GM23338 (cell line): Measurements from ENCODE around the gene CYBRD1. TPM values are rescaled to one million over a fixed set of nuclear protein-coding genes. Genes with fewer than 3 reads are reported as not detected.

Experiments used
- ATAC-seq: fragments of 200-7000 bp; cut with Tn5 transposase; 3 replicates; pipeline ENCODE4 v1.9.1; 2020
- DNase-seq: peaks from one replicate; pipeline ENCODE4 v3.0.0-alpha.2; 2015; ENCODE audit warnings: low spot score
- H2AFZ ChIP-seq: fragments of 200-600 bp; sonication (generic); 2 replicates; pipeline ENCODE4 v1.8.0; 2016; ENCODE audit warnings: antibody characterized with exemption, mild to moderate bottlenecking, moderate library complexity
- H3F3A ChIP-seq: fragments of 200-600 bp; sonication (generic); replicated peaks from 2 replicates; pipeline ENCODE4 v1.8.0; 2017; ENCODE audit warnings: antibody characterized with exemption, mixed run types, low read depth
- H3K27ac ChIP-seq: fragments of 200-600 bp; sonication (generic); 2 replicates; pipeline ENCODE4 v1.6.1; 2016; ENCODE audit warnings: low read depth
- H3K27me3 ChIP-seq: fragments of 200-600 bp; sonication (generic); 2 replicates; pipeline ENCODE4 v1.8.0; 2016; ENCODE audit warnings: mild to moderate bottlenecking, mixed run types, moderate library complexity; ENCODE audit not compliant: insufficient read depth
- H3K36me3 ChIP-seq: fragments of 200-600 bp; sonication (generic); 2 replicates; pipeline ENCODE4 v1.8.0; 2016; ENCODE audit warnings: mild to moderate bottlenecking; ENCODE audit not compliant: insufficient read depth
- H3K4me1 ChIP-seq: fragments of 200-600 bp; sonication (generic); 2 replicates; pipeline ENCODE4 v1.8.0; 2016; ENCODE audit warnings: mild to moderate bottlenecking, moderate library complexity; ENCODE audit not compliant: insufficient read depth
- H3K4me2 ChIP-seq: fragments of 200-600 bp; sonication (generic); 2 replicates; pipeline ENCODE4 v1.7.1; 2017; ENCODE audit warnings: mixed run types
- H3K4me3 ChIP-seq: fragments of 200-600 bp; sonication (generic); 2 replicates; pipeline ENCODE4 v1.6.1; 2016; ENCODE audit warnings: mixed run types
- H3K79me2 ChIP-seq: fragments of 200-600 bp; sonication (generic); replicated peaks from 2 replicates; pipeline ENCODE4 v1.8.0; 2017; ENCODE audit warnings: mild to moderate bottlenecking; ENCODE audit not compliant: insufficient read depth
- H3K9me2 ChIP-seq: fragments of 200-600 bp; sonication (generic); 2 replicates; pipeline ENCODE4 v1.8.0; 2017; ENCODE audit not compliant: insufficient read depth
- H4K20me1 ChIP-seq: fragments of 200-600 bp; sonication (generic); replicated peaks from 2 replicates; pipeline ENCODE4 v1.8.0; 2017; ENCODE audit warnings: mild to moderate bottlenecking; ENCODE audit not compliant: insufficient read depth
- H3K27ac Mint-ChIP-seq: 2 replicates; pipeline ENCODE4 v1.8.0; 2020; ENCODE audit warnings: inconsistent platforms, mild to moderate bottlenecking, moderate library complexity, mixed read lengths
- H3K27me3 Mint-ChIP-seq: 3 replicates; pipeline ENCODE4 v1.8.0; 2022; ENCODE audit warnings: low read depth, mild to moderate bottlenecking, moderate library complexity, mixed read lengths, inconsistent platforms; ENCODE audit not compliant: insufficient read depth, poor library complexity
- H3K36me3 Mint-ChIP-seq: 3 replicates; pipeline ENCODE4 v1.8.0; 2021; ENCODE audit warnings: low read depth, mild to moderate bottlenecking, inconsistent platforms, moderate library complexity, mixed read lengths
- H3K4me1 Mint-ChIP-seq: 3 replicates; pipeline ENCODE4 v1.8.0; 2020; ENCODE audit warnings: mild to moderate bottlenecking, inconsistent platforms, mixed read lengths
- H3K4me3 Mint-ChIP-seq: 3 replicates; pipeline ENCODE4 v1.8.0; 2021; ENCODE audit warnings: moderate library complexity, mild to moderate bottlenecking, inconsistent platforms, mixed read lengths
- H3K9me3 Mint-ChIP-seq: 3 replicates; pipeline ENCODE4 v1.8.0; 2020; ENCODE audit warnings: moderate library complexity, mild to moderate bottlenecking, inconsistent platforms, mixed read lengths
- ETS1 ChIP-seq: IDR thresholded peaks from 2 replicates; pipeline ENCODE4 v1.6.1; 2016; ENCODE audit warnings: antibody characterized with exemption
- EZH2phosphoT487 ChIP-seq: fragments of 200-600 bp; sonication (generic); IDR thresholded peaks from one replicate; pipeline ENCODE4 v1.8.1; 2018; ENCODE audit warnings: antibody characterized with exemption; ENCODE audit not compliant: unreplicated experiment
- STAT1 ChIP-seq: IDR thresholded peaks from one replicate; pipeline ENCODE4 v1.6.1; 2016; ENCODE audit warnings: antibody characterized with exemption; ENCODE audit not compliant: unreplicated experiment
- ZNF114 ChIP-seq: fragments of 250-450 bp; sonication (Bioruptor Pico); IDR thresholded peaks from 2 replicates; pipeline ENCODE4 v1.5.0; 2020; ENCODE audit warnings: mild to moderate bottlenecking, moderate library complexity
- ZNF331 ChIP-seq: fragments of 250-450 bp; sonication (Bioruptor Pico); IDR thresholded peaks from 2 replicates; pipeline ENCODE4 v1.5.0; 2020; ENCODE audit warnings: low read depth, mild to moderate bottlenecking, moderate library complexity
- ZNF462 ChIP-seq: fragments of 250-450 bp; sonication (Bioruptor Pico); IDR thresholded peaks from 2 replicates; pipeline ENCODE4 v1.5.0; 2020; ENCODE audit warnings: mild to moderate bottlenecking, moderate library complexity
- polyA plus RNA-seq: library from polyadenylated mRNA; unstranded; fragments of >200 nt; fragmentation: Nextera tagmentation; extraction: Ambion mirVana; gene quantifications from 2 replicates; pipeline ENCODE4 v1.2.1, GENCODE V29; 2016
- total RNA-seq: library from RNA; depleted of rRNA; stranded (reverse); fragments of >200 nt; shearing (Covaris generic); gene quantifications from 2 replicates; pipeline ENCODE4 v1.2.3, GENCODE V29; 2014

Gene CYBRD1
- total and polyA plus RNA-seq, 2 experiments from 2014 or later, result 3.4 to 5.3 TPM

GRCh38 chr2:171491292-171491691 is 31.0 kb upstream of the CYBRD1 start (continued):
- TF ChIP-seq ZNF462 (CRISPR knock-in tag) (no peak), STAT1 (no peak), ZNF114 (CRISPR knock-in tag) (no peak), EZH2phosphoT487 (no peak), ZNF331 (CRISPR knock-in tag) (no peak)

GRCh38 chr2:171492664-171493063 is 29.6 kb upstream of the CYBRD1 start:
- DNase-seq (no peak), ATAC-seq (no peak)
- Histone ChIP-seq H3F3A (no peaks in the 10 kb centered on the region; the same call in 1 of the 2 replicates), H3K27me3 (no peaks in the 10 kb centered on the region), H3K4me2 (no peak overlapping the region), H3K79me2 (no peaks in the 10 kb centered on the region), H2AFZ (no peak overlapping the region), H4K20me1 (no peaks in the 10 kb centered on the region), H3K36me3 (0 out of 2 replicates have a peak, but pooled peaks cover 4% of the 10 kb centered on the region), H3K27ac (no peak overlapping the region), H3K9me2 (peaks cover 2% of the 10 kb centered on the region; the same call in 1 of the 2 replicates), H3K4me1 (peaks cover 8% of the 10 kb centered on the region; the same call in 1 of the 2 replicates), H3K4me3 (no peak overlapping the region)
- H3K36me3 Mint-ChIP-seq, result no peaks in the 10 kb centered on the region
- H3K4me3 Mint-ChIP-seq, result no peak overlapping the region
- H3K4me1 Mint-ChIP-seq, result peaks cover 12% of the 10 kb centered on the region
- no peak overlapping the region for H3K27ac Mint-ChIP-seq
- no peaks in the 10 kb centered on the region for H3K9me3 Mint-ChIP-seq
- peaks cover 3% of the 10 kb centered on the region for H3K27me3 Mint-ChIP-seq
- TF ChIP-seq ETS1, result no peak
- no peak for TF ChIP-seq STAT1
- no peak for TF ChIP-seq ZNF462 (CRISPR knock-in tag)
